NCI-H2227 treated with DMSO at 0.1 percent for 48 hours (cell line): ENCODE data around the gene MACC1.

Experiments
- DNase-seq: peaks from one replicate; lab custom pipeline; 2025; lab: John Stamatoyannopoulos, UW

The MACC1 gene

DNA sequence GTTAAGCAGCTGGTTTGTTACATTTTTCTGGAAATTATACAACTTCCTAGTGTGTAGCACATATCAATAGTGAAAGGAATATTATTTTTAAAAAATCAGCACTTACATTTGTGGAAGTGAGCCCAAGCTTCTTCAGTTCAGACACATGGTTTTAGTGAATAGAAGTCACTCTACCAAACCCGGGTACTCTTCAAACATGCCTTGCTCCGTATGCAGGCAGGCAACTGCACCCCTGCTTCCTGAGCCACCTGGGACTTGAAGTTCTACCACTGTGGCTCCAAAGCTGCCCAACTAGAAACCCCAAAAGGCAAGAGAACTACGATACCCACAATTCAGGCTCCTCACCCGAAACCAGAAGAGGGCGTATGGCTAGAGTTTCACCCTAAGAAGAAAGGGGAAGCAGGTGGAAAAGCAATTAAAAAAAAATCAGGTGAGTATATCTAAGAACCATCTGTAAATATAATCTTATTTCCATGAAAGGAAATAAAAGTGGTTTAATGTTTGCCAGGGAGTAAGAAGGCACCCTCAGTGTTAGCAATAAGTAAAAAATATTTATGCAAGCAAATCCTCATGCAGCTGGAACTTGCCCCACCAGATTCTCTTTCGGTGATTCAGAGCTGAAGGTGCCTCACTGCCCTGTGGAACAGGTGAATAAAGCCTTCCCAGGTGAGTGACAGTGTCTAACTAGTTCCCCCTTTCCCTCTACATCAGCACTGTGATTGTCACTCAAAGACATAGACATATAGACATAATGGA lies at the start of gene MACC1:
Gene MACC1 (minus strand): TSS at position 192 of the 756 bp plus-strand sequence. CDS start 55,522 bp downstream, outside the sequence.
- DNase-seq: no peak

DNA sequence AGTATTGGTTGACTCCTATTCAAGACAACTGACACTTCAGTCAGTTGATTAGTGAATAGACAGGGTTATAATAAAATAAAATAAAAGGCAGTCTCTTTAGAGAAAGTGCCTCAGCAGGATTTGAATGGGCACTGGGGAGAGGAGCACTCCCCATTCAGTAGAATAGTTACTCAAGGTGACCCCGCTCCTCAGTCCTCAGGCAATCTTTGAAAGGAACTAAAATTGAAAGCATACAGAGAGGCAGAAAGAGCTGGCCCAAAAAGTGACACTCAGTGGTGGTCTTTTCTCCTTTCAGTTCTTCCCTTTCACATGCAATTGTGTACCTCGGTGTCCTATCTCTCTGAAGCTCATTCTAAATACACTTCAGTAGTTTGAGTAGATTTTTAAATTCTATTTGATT lies 47.4 kb upstream of the MACC1 start:
- peak; percentile 71 for DNase-seq

DNA sequence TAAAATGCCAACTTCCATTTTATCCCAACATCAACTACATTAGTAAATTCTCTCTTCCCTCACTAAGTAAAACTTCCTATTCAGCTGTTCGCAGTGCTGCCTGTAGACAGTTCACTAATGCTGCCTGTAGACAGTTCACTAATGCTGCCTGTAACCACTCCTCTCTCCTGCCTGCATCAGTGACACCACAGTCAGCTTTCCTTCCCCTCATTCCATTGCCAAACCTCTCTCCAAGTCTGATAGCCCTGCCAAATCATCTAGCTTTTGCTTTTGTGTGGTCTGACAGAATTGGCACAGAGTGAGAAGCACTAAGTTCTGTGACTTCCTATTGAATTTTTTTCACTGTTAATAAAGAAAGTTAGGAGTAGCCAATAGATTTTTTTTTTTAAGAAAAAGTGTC lies 43.0 kb upstream of the MACC1 start:
- DNase-seq: no peak

DNA sequence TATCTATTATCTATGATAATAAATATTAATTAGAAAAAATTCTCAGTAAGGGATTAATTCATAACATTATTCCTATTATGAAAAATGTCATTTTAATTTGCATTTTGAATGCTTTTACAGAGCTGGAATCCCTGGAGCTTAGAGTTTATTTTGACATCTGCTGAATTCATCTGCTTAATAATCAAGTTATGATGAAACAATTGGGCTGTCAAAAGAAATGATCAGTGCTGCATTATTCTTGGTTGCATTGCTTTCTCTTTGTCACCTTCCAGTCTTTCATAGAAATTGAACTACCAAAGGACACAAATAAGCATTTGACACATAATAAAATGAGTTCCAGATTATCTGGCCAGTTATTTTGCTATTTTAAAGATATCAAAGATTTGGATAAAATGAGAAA lies 40.0 kb upstream of the MACC1 start:
- DNase-seq: no peak

DNA sequence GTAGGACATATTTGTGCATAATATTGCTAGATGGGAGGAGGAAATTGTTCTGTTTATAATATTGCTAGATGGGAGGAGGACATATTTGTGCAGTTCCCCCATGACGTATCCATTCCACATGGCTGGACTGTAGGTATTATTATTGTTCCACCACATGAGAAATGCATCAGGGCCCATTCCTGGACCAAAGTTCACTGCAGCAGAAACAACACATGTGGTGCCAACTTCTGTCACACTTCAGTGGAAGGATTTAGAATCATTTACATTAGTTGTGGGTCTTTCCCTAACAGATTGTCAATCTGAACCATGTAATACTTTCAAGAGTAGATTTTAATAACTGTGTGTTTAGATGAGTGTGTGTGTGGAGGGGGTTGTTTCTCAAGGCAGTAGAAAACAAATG lies 32.7 kb upstream of the MACC1 start:
- no peak for DNase-seq

GRCh38 chr7:20249376-20249775 lies 32.2 kb upstream of the MACC1 start:
- DNase-seq: no peak

DNA sequence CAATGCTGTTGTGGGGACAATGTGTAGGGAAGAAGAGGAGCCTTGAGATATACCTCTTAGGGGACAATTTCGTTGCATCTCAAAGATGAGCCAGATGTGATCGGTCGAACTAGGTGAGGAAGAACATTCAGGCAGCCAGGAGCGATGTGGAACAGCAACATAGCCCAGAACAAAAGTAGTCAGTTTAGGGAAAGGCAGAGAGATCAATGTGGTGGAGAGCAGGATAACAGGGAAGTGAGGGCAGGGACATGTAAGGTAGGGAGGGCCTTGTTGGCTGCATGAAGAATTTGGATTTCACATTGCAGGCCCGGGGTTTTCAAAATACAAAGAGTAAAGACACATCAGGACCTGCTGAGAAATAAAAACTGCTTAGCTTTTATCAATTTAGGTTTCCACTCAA lies 29.1 kb upstream of the MACC1 start:
- DNase-seq: no peak

DNA sequence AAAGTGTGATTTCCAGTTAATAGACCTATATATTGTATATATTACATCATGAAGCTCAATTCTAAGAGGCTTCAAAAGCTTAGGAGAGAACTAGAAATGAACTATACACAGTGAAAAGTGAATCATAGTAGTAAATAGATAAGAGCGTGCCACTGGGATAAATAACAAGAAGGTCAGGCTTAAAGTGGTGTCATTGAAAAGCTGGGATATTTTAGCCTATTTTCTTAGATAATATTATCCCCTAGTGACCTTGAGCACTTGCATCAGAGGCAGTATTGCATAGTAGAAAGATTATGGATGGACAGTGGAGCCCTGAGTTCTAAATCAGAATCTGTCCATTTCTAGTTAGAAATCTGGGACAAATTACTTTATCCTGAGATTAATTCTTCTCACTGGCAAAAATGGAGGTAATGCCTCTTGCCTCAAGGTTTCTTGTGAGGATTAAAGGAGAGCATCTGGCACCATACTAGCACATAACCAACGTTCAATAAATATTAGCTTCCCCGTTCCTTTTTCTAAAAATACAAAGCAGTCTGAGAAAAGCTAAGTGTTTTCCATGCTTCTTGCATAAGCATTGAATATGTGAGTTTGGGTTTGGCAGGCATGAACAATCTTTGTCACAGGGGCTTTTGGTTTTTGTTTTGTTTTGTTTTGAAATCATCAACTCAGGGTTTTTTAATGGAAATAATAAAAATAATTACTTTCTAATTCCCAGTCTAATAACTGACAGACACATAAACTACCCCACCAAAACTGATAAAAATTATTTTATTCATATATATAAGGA lies 27.3 kb upstream of the MACC1 start:
- DNase-seq: no peak

DNA sequence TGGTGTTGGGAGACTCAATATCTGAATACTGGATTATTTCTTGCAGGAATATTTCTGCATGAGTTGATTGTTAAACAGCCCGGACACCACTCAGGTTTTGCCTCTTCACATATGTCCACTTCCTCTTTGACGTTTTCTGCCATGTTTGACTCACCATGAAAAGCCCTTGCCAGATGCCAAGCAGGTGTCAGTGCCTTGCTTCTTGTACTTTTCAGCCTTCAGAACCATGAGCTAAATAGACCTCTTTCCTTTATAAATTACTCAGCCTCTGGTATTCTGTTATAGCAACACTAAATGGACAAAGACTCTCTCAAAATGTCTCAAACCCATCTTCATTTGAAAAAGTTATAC lies 24.7 kb upstream of the MACC1 start:
- no peak for DNase-seq

DNA sequence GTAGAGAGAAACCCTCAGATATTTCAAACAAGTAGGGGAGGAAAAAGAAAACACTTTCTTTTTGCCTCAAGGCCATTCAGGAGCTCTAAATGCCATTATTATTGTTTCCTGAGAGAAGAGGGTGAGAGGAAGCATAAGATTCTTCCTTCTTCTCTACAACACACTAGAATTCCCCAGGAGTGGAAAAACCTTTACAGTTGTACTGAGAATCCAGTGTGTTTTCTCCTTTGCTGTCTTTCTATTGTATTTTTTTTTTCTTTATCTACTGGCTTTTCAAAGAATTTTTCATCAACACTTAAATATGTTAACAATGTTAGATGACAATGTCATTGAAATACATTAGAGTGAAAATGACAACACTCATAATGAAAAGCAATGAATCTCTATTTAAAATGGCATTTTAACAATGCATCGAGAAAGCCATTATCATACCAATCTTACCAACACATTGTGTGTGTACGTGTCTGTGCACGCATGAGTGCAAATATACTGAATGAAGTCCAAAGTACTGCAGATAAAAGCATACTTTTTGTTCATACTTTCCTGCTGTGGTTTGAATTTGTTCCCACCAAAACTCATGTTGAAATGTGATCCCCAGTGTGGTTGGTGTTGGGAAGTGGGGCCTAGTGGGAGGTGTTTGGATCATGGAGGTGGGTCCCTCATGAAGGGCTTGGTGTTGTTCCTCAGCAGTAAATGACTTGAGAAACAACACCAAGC lies 24.2 kb upstream of the MACC1 start:
- no peak for DNase-seq

DNA sequence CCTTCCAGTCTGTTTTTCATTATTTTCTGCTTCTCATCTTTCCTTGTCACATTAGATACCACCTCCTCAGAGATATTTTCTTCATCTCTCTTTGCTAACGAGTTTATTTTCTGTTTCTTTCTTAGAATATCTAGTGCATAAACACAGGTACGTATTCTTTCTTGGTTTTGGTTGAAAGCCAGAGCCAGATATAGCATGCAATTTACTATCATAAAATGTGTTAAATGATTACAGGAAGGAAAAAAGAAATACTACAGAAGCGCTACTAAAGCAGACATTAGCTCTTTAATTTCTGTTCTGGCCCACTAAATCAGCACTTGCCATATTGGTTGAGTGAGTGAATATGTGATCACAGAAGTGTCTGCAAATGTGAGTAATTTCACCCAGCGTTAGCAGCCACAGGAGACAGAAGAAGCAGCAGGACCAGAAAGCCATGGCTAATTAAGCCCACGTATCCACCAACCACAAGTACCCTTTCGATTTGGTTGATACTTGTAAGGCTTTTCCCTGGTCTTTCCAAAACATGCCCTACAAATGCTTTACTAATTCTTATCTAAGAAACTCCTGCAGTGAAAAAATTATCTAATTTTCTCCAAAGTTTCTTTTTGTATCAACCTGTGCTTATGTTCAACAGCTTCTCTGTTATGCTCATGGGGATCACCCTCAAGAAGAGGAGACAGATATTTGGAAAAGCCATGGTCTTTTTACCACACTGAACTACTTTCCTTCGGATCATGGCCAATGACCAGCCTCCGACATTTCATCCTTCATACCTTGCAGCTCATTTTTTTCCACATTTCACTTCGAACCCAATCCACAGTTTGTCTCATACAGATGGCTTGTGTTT lies 23.1 kb upstream of the MACC1 start:
- no peak for DNase-seq

DNA sequence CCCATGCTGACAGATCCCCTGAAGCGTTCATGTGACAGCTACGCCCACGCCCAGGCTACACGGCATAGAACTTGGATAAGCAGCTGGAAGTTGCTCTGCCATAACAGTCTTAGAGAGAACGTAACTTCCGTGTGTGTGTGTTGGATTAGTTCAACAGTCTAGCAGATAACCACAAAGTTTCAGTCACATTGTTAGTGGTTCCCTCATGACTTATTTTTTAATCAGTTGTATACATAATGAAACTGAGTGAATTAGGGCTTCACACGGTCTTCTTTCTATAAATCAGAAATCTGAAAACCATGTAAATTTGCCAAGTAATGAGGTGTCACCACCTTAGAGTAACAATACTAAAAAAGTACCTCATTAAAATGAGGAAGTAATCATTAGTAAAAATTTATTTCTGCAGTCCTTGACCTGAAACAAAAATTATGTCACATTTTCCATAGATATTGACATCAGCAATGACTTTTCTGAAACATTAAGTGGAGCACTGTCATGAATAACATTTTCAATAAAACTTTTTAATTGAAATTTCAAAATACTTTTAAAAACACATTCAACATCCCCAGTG lies 21.7 kb upstream of the MACC1 start:
- DNase-seq: no peak

DNA sequence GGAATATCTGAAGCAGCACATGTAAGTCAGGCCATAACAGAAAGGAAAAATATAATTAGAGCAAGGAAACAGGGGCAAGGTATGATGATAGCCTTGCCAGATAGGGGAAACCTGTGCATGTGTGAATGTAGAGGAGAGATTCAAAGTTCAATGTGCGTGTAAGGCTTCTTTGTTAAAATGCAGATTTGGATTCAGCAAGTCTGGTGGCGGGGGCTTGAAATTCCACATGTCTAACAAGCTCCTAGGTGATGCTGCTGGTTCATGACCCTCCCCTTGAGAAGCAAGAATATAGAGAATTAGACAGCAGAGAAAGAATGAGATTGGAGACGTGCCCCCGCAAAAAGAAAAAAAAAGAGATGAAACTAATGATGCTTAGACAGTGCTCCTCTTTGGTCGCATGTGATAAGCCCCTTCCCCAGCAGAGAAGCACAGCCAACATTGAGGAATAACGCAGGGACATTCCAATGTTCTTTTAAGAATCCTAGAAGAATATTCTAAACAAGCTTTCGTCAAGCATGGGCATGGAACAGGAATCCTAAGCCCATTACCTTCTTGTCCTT lies 21.1 kb upstream of the MACC1 start:
- no peak for DNase-seq

GRCh38 chr7:20237464-20238193 lies 20.4 kb upstream of the MACC1 start:
- DNase-seq: no peak

- no peak for DNase-seq
Observed at GRCh38 chr7:20236790-20237189, 19.6 kb upstream of the MACC1 start.

- no peak for DNase-seq
Observed at GRCh38 chr7:20236043-20236442, 18.9 kb upstream of the MACC1 start.

DNA sequence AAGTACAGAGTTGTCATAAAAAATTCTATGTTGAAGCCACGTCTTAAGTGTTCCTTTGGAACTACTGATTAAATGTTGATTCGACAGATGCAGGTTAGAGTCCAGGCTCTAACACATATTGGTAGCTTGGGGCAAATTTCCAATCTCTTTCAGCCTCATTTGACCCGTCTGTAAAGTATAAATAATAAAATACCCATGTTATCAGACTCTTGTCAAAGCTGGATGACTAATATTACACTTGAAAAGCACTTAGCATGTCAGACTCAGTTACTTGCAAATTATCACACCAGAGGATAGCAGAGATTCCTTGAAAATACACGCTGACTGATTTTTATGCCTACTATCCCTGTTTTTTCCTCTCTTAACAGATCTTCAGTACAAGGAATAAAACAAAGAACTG lies 18.1 kb upstream of the MACC1 start:
- DNase-seq: peak; percentile 30

DNA sequence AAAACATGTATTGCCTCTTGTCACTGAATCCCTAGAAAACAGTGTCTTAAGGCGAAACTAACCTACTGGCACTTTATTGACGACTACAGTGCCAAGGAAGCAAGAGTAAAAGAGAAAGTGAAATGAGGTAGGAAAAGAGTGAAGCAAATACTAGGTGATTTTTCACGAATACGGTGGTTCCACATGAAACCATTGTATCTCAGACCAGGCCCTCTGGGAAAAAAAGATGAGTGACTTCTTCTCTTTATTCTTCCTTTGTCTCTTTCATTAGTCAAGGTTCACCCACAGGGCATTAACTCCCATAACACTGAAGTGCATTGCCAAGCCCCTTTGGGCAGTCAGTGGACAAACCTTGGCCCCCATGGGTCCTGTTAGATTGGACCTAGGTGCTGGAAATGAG lies 16.2 kb upstream of the MACC1 start:
- DNase-seq: no peak

- no peak for DNase-seq
Observed at GRCh38 chr7:20232848-20233247, 15.7 kb upstream of the MACC1 start.

DNA sequence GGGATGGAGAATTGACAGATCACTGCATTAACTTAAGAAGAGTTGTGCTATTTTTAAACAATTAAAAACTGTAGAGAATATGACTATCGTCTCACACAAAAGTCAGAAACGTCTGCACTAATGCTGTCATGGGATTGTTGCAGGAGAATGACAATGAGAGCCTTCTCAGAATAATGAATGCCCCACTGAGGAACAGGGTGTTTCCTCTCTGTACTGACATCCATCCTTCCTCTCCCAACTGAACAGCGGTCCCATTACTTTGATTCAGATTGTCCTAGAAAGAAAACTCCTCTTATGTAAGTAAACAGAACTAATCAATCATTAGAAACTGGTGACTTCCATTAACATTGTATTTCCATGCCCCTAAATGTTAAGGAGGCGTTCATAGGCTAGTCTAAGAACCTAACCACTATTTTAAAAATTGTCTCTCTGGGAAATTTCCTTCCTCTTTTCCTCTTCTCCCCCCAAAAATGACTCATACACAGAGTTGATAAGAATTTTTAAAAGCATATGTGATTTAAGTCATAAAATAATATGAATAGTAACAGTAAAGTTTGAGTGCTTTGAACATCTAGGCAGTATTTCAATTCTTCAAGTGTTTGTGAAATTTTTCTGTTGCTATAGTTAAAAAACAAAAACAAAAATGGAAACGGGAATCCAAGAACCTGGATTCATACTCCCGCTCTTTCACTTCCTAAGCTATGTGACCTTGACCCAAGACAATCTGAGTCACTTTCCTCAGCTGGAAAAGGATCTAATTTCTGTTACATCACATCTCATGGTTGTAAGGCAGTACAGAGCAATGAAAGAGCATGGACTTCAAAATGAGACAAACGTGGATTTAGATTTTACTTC lies 12.7 kb upstream of the MACC1 start:
- DNase-seq: no peak
